OCI-LY7 (cell line): ENCODE results near the gene MTAP. TPM values are rescaled to one million over a fixed set of nuclear protein-coding genes. Genes with fewer than 3 reads are reported as not detected.

Experiments used
- BruUV-seq: library from RNA; stranded (reverse); fragments of 400-500 nt; replicated peaks from 2 replicates; lab custom pipeline; 2021; lab: Mats Ljungman, UMichigan
- CTCF ChIA-PET: fragments of 300-600 bp; sonication (Branson Sonifier 250); formaldehyde crosslinking; loops from one replicate; lab custom pipeline; 2022; ENCODE audit warnings: antibody characterized with exemption; ENCODE audit not compliant: unreplicated experiment; lab: Charles Lee
- POLR2A ChIA-PET: fragments of 300-600 bp; sonication (Branson Sonifier 250); formaldehyde crosslinking; loops from one replicate; lab custom pipeline; 2022; ENCODE audit warnings: antibody characterized with exemption; lab: Charles Lee
- DNase-seq: peaks from one replicate; pipeline ENCODE4 v3.0.0-alpha.2; 2015; ENCODE audit warnings: low spot score
- H2AFZ ChIP-seq: fragments of 200-600 bp; sonication (generic), shearing (Covaris generic); 2 replicates; pipeline ENCODE4 v1.6.1; 2014; ENCODE audit warnings: mild to moderate bottlenecking, antibody characterized with exemption, low read length, moderate library complexity
- H3K27ac ChIP-seq: fragments of 200-600 bp; sonication (generic); 2 replicates; pipeline ENCODE4 v1.5.1; 2014; ENCODE audit warnings: mixed run types, low read depth, mild to moderate bottlenecking, moderate library complexity, low read length, inconsistent platforms; ENCODE audit not compliant: poor library complexity, severe bottlenecking
- H3K36me3 ChIP-seq: fragments of 200-600 bp; sonication (generic); 2 replicates; pipeline ENCODE4 v1.6.1; 2014; ENCODE audit warnings: mild to moderate bottlenecking, antibody characterized with exemption, low read length, moderate library complexity, mixed read lengths; ENCODE audit not compliant: insufficient read depth
- H3K4me1 ChIP-seq: fragments of 200-600 bp; sonication (generic); 2 replicates; pipeline ENCODE4 v1.5.1; 2014; ENCODE audit warnings: mild to moderate bottlenecking, low read length; ENCODE audit not compliant: insufficient read depth, poor library complexity, severe bottlenecking
- H3K4me2 ChIP-seq: fragments of 200-600 bp; sonication (generic); 2 replicates; pipeline ENCODE4 v1.6.1; 2014; ENCODE audit warnings: mild to moderate bottlenecking, low read length
- H3K4me3 ChIP-seq: fragments of 200-600 bp; sonication (generic); 2 replicates; pipeline ENCODE4 v1.5.1; 2014; ENCODE audit warnings: mild to moderate bottlenecking, low read depth, low read length; ENCODE audit not compliant: poor library complexity, severe bottlenecking
- H3K79me2 ChIP-seq: fragments of 200-600 bp; sonication (generic); 2 replicates; pipeline ENCODE4 v1.6.1; 2016; ENCODE audit warnings: low read depth, mild to moderate bottlenecking, low read length, moderate library complexity, mixed read lengths; ENCODE audit not compliant: insufficient read depth
- H3K9me2 ChIP-seq: fragments of 200-600 bp; sonication (generic); 2 replicates; pipeline ENCODE4 v1.6.1; 2016; ENCODE audit warnings: mild to moderate bottlenecking, low read length, mixed read lengths; ENCODE audit not compliant: insufficient read depth
- H3K9me3 ChIP-seq: fragments of 200-600 bp; sonication (generic); 2 replicates; pipeline ENCODE4 v1.6.1; 2014; ENCODE audit warnings: mild to moderate bottlenecking, mixed run types, low read length, mixed read lengths
- H4K20me1 ChIP-seq: fragments of 200-600 bp; sonication (generic); 2 replicates; pipeline ENCODE4 v1.6.1; 2014; ENCODE audit warnings: mild to moderate bottlenecking, antibody characterized with exemption, low read length, moderate library complexity, mixed read lengths; ENCODE audit not compliant: insufficient read depth
- EZH2phosphoT487 ChIP-seq: fragments of 200-600 bp; sonication (generic); IDR thresholded peaks from 2 replicates; pipeline ENCODE4 v1.6.1; 2018; ENCODE audit warnings: low read depth, borderline replicate concordance, mild to moderate bottlenecking, mixed run types, antibody characterized with exemption, low read length, moderate library complexity, mixed read lengths
- intact Hi-C: fragments of 100-400 bp; cut with micrococcal nuclease; formaldehyde crosslinking; loops from one replicate; pipeline ENCODE4 v1.10.0; 2022; ENCODE audit not compliant: unreplicated experiment
- total RNA-seq, 2 experiments: library from RNA; depleted of rRNA in 1 of 2; stranded (reverse); fragments of >200 nt in 1 of 2; shearing (Covaris generic) in 1 of 2; gene quantifications; 2 replicates each; pipeline ENCODE4 v1.2.3, GENCODE V29; 2014 to 2022
- TF ChIP-seq, protein P1 (sequence below): fragments of 200-600 bp; sonication (generic); conservative IDR thresholded peaks from 2 replicates; pipeline ENCODE4 v1.5.1; 2014; ENCODE audit warnings: mild to moderate bottlenecking, antibody characterized with exemption, low read length, moderate library complexity, mixed read lengths

The MTAP gene
- total RNA-seq, 2 experiments from 2014 or later, result 41.6 to 101 TPM

DNA sequence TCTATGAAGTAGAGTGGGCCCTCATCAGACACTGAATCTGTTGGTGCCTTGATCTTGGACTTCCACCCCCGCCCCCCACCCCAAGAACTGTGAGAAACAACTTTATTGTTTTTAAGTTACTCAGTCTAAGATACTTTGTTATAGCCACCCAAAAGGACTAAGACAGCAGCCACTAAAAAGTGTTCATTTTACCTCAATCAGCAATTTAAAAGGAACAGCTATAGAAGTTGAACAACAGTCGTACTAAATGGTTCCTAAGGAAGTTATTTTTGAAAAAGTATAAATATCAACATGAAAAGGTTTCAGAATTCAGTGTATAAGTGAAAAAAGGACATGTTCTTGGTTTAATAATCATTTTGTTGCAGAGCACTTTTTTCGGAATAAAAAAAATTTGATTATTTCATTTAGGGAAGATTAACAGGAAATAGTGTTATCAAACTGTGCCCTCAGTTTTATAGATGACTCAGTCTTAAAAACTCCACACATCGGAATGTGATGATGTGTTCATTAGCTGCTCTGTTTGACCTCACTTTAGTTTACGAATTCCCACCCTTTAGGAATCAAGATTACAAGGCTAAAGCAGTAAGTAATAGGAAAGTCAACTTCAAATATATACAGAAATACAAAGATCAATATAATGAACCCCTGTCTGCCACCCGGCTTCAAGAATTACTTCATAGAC lies 71.2 kb downstream of the MTAP start:
- H2AFZ ChIP-seq, result no peak overlapping the region
- H3K79me2 ChIP-seq, result peaks cover 4% of the 10 kb centered on the region; the same call in 1 of the 2 replicates
- H3K27ac ChIP-seq, result no peak overlapping the region
- intact Hi-C loops, result no loop called here
- no peak for DNase-seq
- ChIA-PET POLR2A (no interaction called here), CTCF (no interaction called here)
- BruUV-seq, result no TSS peak
- no peak overlapping the region for H3K4me2 ChIP-seq
- no peaks in the 10 kb centered on the region for H3K9me3 ChIP-seq
- TF ChIP-seq, protein P1, sequence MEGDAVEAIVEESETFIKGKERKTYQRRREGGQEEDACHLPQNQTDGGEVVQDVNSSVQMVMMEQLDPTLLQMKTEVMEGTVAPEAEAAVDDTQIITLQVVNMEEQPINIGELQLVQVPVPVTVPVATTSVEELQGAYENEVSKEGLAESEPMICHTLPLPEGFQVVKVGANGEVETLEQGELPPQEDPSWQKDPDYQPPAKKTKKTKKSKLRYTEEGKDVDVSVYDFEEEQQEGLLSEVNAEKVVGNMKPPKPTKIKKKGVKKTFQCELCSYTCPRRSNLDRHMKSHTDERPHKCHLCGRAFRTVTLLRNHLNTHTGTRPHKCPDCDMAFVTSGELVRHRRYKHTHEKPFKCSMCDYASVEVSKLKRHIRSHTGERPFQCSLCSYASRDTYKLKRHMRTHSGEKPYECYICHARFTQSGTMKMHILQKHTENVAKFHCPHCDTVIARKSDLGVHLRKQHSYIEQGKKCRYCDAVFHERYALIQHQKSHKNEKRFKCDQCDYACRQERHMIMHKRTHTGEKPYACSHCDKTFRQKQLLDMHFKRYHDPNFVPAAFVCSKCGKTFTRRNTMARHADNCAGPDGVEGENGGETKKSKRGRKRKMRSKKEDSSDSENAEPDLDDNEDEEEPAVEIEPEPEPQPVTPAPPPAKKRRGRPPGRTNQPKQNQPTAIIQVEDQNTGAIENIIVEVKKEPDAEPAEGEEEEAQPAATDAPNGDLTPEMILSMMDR, result no peak
- no peak for TF ChIP-seq EZH2phosphoT487
- peaks cover 54% of the 10 kb centered on the region for H3K36me3 ChIP-seq
- no peaks in the 10 kb centered on the region for H3K4me1 ChIP-seq
- no peak overlapping the region for H3K4me3 ChIP-seq
- H3K9me2 ChIP-seq, result no peaks in the 10 kb centered on the region
- no peaks in the 10 kb centered on the region for H4K20me1 ChIP-seq

DNA sequence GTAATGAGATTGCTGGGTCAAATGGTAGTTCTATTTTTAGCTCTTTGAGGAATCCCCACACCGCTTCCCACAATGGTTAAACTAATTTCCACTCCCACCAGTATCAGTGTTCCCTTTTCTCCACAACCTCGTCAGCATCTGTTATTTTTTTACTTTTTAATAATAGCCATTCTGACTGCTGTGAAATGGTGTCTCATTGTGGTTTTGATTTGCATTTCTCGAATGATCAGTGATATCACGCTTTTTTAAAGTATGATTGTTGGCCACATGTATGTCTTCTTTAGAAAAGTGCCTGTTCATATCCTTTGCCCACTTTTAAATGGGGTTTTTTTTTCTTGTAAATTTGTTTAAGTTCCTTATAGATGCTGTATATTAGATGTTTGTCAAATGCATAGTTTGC lies 73.5 kb downstream of the MTAP start:
- intact Hi-C loops, result no loop called here
- ChIA-PET CTCF (no interaction called here), POLR2A (interaction anchor here (0.6 to 1.2 kb wide), 3 partner anchors 12 to 151 kb away, joined by 3 read pairs; no protein-coding TSS in a partner anchor)
- H4K20me1 ChIP-seq, result no peaks in the 10 kb centered on the region
- TF ChIP-seq, protein P1, result no peak
- TF ChIP-seq EZH2phosphoT487, result no peak
- no TSS peak for BruUV-seq
- H2AFZ ChIP-seq, result no peak overlapping the region
- H3K27ac ChIP-seq, result no peak overlapping the region
- H3K4me1 ChIP-seq, result no peaks in the 10 kb centered on the region
- peaks cover 13% of the 10 kb centered on the region for H3K9me3 ChIP-seq
- H3K36me3 ChIP-seq, result peaks cover 60% of the 10 kb centered on the region
- H3K4me3 ChIP-seq, result no peak overlapping the region
- H3K9me2 ChIP-seq, result no peaks in the 10 kb centered on the region
- no peak overlapping the region for H3K4me2 ChIP-seq
- H3K79me2 ChIP-seq, result peaks cover 4% of the 10 kb centered on the region; the same call in 1 of the 2 replicates
- no peak for DNase-seq

DNA sequence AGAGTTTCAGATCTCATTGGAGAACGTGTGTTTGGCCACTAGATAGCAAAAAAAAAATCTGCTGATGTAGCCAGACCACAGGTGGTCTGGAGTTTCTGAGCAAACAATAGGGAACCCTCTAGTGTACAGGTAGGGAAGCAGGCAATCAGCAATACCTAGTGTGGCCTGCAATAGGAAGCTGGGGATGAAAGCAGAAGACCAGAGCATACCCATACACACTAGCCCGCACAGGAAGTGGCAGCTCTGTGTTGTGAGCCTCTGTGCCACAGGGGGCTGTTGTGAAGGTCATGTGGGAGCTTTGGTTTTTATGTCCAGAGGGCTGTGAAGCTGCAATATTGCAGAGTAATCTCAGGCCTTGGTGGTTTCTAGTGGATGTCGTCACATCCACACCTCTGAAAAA lies 81.2 kb downstream of the MTAP start:
- peaks cover 25% of the 10 kb centered on the region for H3K9me3 ChIP-seq
- POLR2A ChIA-PET, result interaction anchor here (0.5 to 0.7 kb wide), 3 partner anchors 13 to 716 kb away, joined by 3 read pairs; no protein-coding TSS in a partner anchor
- DNase-seq, result peak; percentile 19
- no peaks in the 10 kb centered on the region for H3K79me2 ChIP-seq
- H3K9me2 ChIP-seq, result no peaks in the 10 kb centered on the region
- no peaks in the 10 kb centered on the region for H3K4me1 ChIP-seq
- no peak for TF ChIP-seq EZH2phosphoT487
- TF ChIP-seq, protein P1, result no peak
- BruUV-seq, result no TSS peak
- H3K36me3 ChIP-seq, result peaks cover 48% of the 10 kb centered on the region
- H4K20me1 ChIP-seq, result no peaks in the 10 kb centered on the region
- H3K4me3 ChIP-seq, result no peak overlapping the region
- H2AFZ ChIP-seq, result no peak overlapping the region
- no peak overlapping the region for H3K27ac ChIP-seq
- intact Hi-C loops, result no loop called here
- CTCF ChIA-PET, result no interaction called here
- H3K4me2 ChIP-seq, result no peak overlapping the region
